Ovary (tissue), 9 donors: Measurements from ENCODE around the gene DISC1. TPM values are rescaled to one million over a fixed set of nuclear protein-coding genes. Genes with fewer than 3 reads are reported as not detected.
"Not testable (repeated sequence)": the region's sequence is repeated elsewhere in the genome, so short reads cannot be mapped to it uniquely, and the experiment has no call there.

Experiments used
- DNase-seq, 5 donors: peaks; one replicate each; pipeline ENCODE4 v3.0.0-alpha.2; 2019 to 2020
- H3K27ac ChIP-seq, 2 donors: fragments of 200-600 bp; one replicate each; pipeline versions ENCODE4 v1.5.1 to v1.8.0; 2019 to 2022
- H3K27me3 ChIP-seq: fragments of 200-600 bp; one replicate; pipeline ENCODE4 v1.8.0; 2022
- H3K36me3 ChIP-seq: fragments of 200-600 bp; sonication (generic); one replicate; pipeline ENCODE4 v1.5.1; 2019
- H3K4me1 ChIP-seq: one replicate; pipeline ENCODE4 v1.8.1; 2013; ENCODE audit warnings: mild to moderate bottlenecking, moderate library complexity; ENCODE audit not compliant: insufficient read depth
- H3K4me3 ChIP-seq: fragments of 200-600 bp; sonication (generic); one replicate; pipeline ENCODE4 v1.5.1; 2017
- H3K9me3 ChIP-seq, 2 donors: fragments of 200-600 bp in 1 of 2; sonication (generic) in 1 of 2; one replicate each; pipeline versions ENCODE4 v1.5.1 to v1.8.1; 2013 to 2019; ENCODE audit warnings: mild to moderate bottlenecking in 1 of 2, moderate library complexity in 1 of 2
- EP300 ChIP-seq: sonication (generic); formaldehyde crosslinking; IDR thresholded peaks from one replicate; pipeline ENCODE4 v1.6.1; 2017; ENCODE audit warnings: antibody characterized with exemption
- POLR2A ChIP-seq: fragments of 450-650 bp; IDR thresholded peaks from one replicate; pipeline ENCODE4 v1.6.1; 2017; ENCODE audit warnings: antibody characterized with exemption, mild to moderate bottlenecking, moderate library complexity
- WGBS, 3 donors: extraction: QIAGEN DNeasy Blood & Tissue Kit in 1 of 3; methylation state at CpG; one replicate each; pipeline versions ENCODE4 v1.1.5 to v1.1.7; 2013 to 2017; 5-methylcytosine and 5-hydroxymethylcytosine counted together
- intact Hi-C, 4 donors: fragments of 100-400 bp; cut with DNase I; formaldehyde crosslinking; loops; one replicate each; pipeline versions ENCODE4 v1.11.0 to v1.15.1; 2022 to 2023
- polyA plus RNA-seq, 2 donors: library from polyadenylated mRNA; stranded (reverse); fragments of 200-250 nt in 1 of 2; fragments of 350-450 nt in 1 of 2; fragmentation: Illumina TruSeq in 1 of 2; extraction: RNeasy Lipid Tissue Mini Kit (QIAGEN cat#74804) in 1 of 2; gene quantifications; one replicate each; pipeline ENCODE4 v1.2.3, GENCODE V29; 2013 to 2014
- total RNA-seq, 7 donors: library from RNA; depleted of rRNA in 2 of 7; stranded (reverse); fragments of >200 nt in 2 of 7; fragmentation: NEBNext Ultra II Directional in 3 of 7; extraction: Animal tissue kit (Norgen Biotek cat#: 25700) in 3 of 7; gene quantifications; one replicate each; pipeline versions ENCODE4 v1.1.0 to v1.2.4, GENCODE V29; 2016 to 2023
- TF ChIP-seq, protein P1 (sequence below), 3 donors: fragments of 450-650 bp in 2 of 3; fragments of 200-600 bp in 1 of 3; IDR thresholded peaks; one replicate each; pipeline versions ENCODE4 v1.5.1 to v1.8.0; 2016 to 2022; ENCODE audit warnings: antibody characterized with exemption in 3 of 3, mild to moderate bottlenecking in 1 of 3
- donor health status: DM: no; HTN: no; CAD: no; lungs with moderate emphysema.
- donor health status: DM: no; HTN: no; CAD: no.
- donor health status: Bipolar disorder and iron deficiency.
- donor health status: DM: yes; HTN: yes; CAD: no.
- donor health status: DM: no; HTN: no; CAD: no.
- donor health status: DM: yes; HTN: yes; CAD: no.

Gene DISC1
- total and polyA plus RNA-seq, 9 donors, result 3.0 to 24.3 (median 13.0) TPM

DNA sequence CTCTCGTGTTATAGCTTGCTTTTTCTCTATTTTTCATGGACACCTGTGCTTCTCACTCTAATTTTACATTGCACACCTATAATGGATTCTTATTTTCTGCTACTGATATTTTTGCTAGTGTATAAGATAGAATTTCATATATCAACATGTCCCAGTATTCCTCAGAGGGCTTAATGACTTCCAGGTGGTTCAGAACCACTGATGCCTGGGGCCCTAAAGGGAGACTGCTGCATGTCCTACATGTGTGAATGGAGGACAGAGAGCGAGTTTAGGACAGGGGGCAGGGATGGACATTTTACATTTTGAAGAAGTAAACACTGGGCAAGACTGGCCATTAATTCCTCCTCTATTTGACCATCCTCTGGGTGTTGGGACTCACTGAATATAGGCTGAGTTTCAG, 100.6 kb downstream of the DISC1 start:
- intact Hi-C loops, result no loop called here
- TF ChIP-seq, protein P1, sequence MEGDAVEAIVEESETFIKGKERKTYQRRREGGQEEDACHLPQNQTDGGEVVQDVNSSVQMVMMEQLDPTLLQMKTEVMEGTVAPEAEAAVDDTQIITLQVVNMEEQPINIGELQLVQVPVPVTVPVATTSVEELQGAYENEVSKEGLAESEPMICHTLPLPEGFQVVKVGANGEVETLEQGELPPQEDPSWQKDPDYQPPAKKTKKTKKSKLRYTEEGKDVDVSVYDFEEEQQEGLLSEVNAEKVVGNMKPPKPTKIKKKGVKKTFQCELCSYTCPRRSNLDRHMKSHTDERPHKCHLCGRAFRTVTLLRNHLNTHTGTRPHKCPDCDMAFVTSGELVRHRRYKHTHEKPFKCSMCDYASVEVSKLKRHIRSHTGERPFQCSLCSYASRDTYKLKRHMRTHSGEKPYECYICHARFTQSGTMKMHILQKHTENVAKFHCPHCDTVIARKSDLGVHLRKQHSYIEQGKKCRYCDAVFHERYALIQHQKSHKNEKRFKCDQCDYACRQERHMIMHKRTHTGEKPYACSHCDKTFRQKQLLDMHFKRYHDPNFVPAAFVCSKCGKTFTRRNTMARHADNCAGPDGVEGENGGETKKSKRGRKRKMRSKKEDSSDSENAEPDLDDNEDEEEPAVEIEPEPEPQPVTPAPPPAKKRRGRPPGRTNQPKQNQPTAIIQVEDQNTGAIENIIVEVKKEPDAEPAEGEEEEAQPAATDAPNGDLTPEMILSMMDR (IDR thresholded peaks at IDR 0.05), result no peak
- no peak for TF ChIP-seq EP300
- TF ChIP-seq POLR2A, result no peak
- WGBS, 3 donors, result 97% methylated on average over 2 of the region's 2 CpGs
- Histone ChIP-seq H3K4me1 (no peaks in the 10 kb centered on the region), H3K36me3 (no peaks in the 10 kb centered on the region), H3K27me3 (no peaks in the 10 kb centered on the region), H3K4me3 (no peak overlapping the region), H3K9me3 (no peaks in the 10 kb centered on the region), H3K27ac (no peak overlapping the region)
- DNase-seq, result no peak

DNA sequence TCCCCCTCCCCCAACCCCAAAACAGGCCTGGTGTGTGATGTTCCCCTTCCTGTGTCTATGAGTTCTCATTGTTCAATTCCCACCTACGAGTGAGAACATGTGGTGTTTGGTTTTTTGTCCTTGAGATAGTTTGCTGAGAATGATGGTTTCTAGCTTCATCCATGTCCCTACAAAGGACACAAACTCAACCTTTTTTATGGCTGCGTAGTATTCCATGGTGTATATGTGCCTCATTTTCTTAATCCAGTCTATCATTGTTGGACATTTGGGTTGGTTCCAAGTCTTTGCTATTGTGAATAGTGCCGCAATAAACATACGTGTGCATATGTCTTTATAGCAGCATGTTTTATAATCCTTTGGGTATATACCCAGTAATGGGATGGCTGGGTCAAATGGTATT, 102.4 kb downstream of the DISC1 start:
- WGBS, 3 donors, result 85 to 97% (median 97%) methylated on average over 3 to 4 of the region's 4 CpGs
- H3K27ac ChIP-seq, H3K27me3 ChIP-seq: not testable (repeated sequence)

DNA sequence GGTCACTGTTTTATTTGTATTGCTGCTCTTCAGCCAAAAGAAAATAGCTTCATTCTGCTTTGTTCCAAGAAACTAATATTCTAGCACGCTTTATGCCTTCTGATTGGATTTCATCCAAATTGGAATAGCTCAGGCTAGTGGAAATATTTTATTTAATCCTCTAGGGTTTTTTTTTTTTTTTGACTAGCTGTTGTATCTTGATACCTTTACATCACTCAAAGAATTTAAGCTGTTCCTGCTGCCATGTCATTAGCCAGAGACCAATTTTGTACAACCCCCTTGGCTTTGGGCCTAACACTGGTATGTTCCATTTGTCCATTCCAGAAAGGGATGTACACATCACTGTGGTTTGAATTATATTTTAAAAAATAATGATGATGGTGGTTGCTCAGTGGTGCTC, 103.0 kb downstream of the DISC1 start:
- H3K9me3 ChIP-seq, result no peaks in the 10 kb centered on the region
- intact Hi-C loops, result no loop called here
- H3K27ac ChIP-seq, result no peak overlapping the region
- no peak for DNase-seq
- H3K36me3 ChIP-seq, result no peaks in the 10 kb centered on the region
- H3K4me3 ChIP-seq, result no peak overlapping the region
- TF ChIP-seq POLR2A (no peak), EP300 (no peak)
- TF ChIP-seq, protein P1 (IDR thresholded peaks at IDR 0.05), result no peak
- WGBS, 3 donors, result 0 to 1% (median 0%) methylated on average over 1 of the region's 1 CpG
- H3K27me3 ChIP-seq, result no peaks in the 10 kb centered on the region
- peaks cover 4% of the 10 kb centered on the region for H3K4me1 ChIP-seq

More for the DNA sequence above, 102.4 kb downstream of the DISC1 start:
- DNase-seq, intact Hi-C loops, H3K4me3 ChIP-seq, H3K4me1 ChIP-seq, H3K9me3 ChIP-seq, H3K36me3 ChIP-seq: not testable (repeated sequence)

DNA sequence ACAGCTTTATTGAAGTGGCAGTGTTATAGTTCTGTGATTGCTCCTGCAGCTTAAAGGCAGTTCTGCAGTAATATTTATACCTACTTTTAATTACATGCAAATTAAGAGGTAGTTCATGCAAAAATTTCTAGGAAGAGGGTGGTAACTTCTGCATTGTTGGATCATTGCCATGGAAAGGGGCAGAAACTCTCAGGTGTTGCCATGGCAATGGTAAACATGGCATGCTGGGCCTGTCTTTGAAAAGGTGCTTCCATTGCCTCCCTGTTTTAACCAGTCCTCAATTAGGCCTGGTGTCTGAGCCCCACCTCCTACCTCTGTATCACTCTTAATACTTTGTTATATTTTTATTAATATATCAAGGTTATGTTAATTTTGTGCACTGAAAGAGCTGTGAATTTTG, 104.7 kb downstream of the DISC1 start:
- no peak overlapping the region for H3K4me3 ChIP-seq
- no peaks in the 10 kb centered on the region for H3K27me3 ChIP-seq
- H3K4me1 ChIP-seq, result peaks cover 4% of the 10 kb centered on the region
- H3K9me3 ChIP-seq, result no peaks in the 10 kb centered on the region
- no peak overlapping the region for H3K27ac ChIP-seq
- intact Hi-C loops, result no loop called here
- no peak for TF ChIP-seq POLR2A
- no peak for TF ChIP-seq EP300
- TF ChIP-seq, protein P1 (IDR thresholded peaks at IDR 0.05), result no peak
- DNase-seq, result no peak
- H3K36me3 ChIP-seq, result no peaks in the 10 kb centered on the region

DNA sequence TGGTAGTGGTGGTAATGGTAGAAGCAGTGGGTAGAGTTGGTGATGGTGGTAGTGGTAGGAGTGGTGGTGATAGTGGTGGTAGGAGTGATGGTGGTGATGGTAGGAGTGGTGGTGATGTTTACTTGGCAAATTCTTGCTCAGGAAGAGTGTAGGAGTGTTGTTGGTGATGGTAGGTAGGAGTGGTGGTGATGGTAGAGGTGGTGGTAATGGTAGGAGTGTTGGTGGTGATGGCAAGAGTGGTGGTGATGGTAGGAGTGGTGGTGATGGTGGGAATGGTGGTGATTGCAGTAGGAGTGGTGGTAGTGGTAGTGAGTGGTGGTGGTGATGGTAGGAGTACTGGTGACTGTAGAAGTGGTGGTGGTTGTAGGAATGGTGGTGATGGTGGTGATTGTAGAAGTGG, 106.5 kb downstream of the DISC1 start:
- H3K27ac ChIP-seq, result no peak overlapping the region
- TF ChIP-seq POLR2A (no peak), EP300 (no peak)
- TF ChIP-seq, protein P1 (IDR thresholded peaks at IDR 0.05), result no peak
- no peaks in the 10 kb centered on the region for H3K27me3 ChIP-seq
- H3K36me3 ChIP-seq, result no peaks in the 10 kb centered on the region
- DNase-seq, result no peak
- no peaks in the 10 kb centered on the region for H3K9me3 ChIP-seq
- H3K4me1 ChIP-seq, result peaks cover 4% of the 10 kb centered on the region
- intact Hi-C loops, result no loop called here
- no peak overlapping the region for H3K4me3 ChIP-seq
